K562 (cell line): ENCODE measurements around the gene RPLP2. TPM values are rescaled to one million over a fixed set of nuclear protein-coding genes. Genes with fewer than 3 reads are reported as not detected.

ENCODE experiments used
- E2F3 ChIP-seq: fragments of 250-450 bp; sonication (Bioruptor Pico); IDR thresholded peaks from 2 replicates; pipeline ENCODE4 v1.4.0; 2020; ENCODE audit warnings: mild to moderate bottlenecking
- MBD2 ChIP-seq: sonication (generic); IDR thresholded peaks from 2 replicates; pipeline ENCODE4 v1.6.1; 2016; ENCODE audit warnings: low read depth, borderline replicate concordance
- POLR2AphosphoS5 ChIP-seq: IDR thresholded peaks from 2 replicates; pipeline ENCODE4 v1.6.1; 2011; ENCODE audit warnings: mild to moderate bottlenecking, low read depth, low read length, moderate library complexity; ENCODE audit not compliant: control insufficient read depth, insufficient read depth
- POLR3G ChIP-seq: IDR thresholded peaks from 2 replicates; pipeline ENCODE4 v1.6.1; 2011; ENCODE audit not compliant: insufficient read length, insufficient replicate concordance; ENCODE audit errors: extremely low read depth
- ZNF134 ChIP-seq: fragments of 250-450 bp; sonication (Bioruptor Pico); conservative IDR thresholded peaks from 2 replicates; pipeline ENCODE4 v1.4.0; 2020
- ZNF146 ChIP-seq: IDR thresholded peaks from one replicate; pipeline ENCODE4 v1.6.1; 2018; ENCODE audit warnings: missing compliant biosample characterization; ENCODE audit not compliant: unreplicated experiment
- ZNF23 ChIP-seq: fragments of 250-450 bp; sonication (Bioruptor Pico); IDR thresholded peaks from 2 replicates; pipeline ENCODE4 v1.4.0; 2020; ENCODE audit warnings: mild to moderate bottlenecking
- ZNF232 ChIP-seq: sonication (generic); formaldehyde crosslinking; IDR thresholded peaks from 2 replicates; pipeline ENCODE4 v1.8.0; 2022; ENCODE audit warnings: mild to moderate bottlenecking, missing genetic modification reagents
- polyA plus RNA-seq, 8 experiments: library from polyadenylated mRNA; depleted of rRNA in 4 of 8; stranded (reverse) in 5 of 8; unstranded in 3 of 8; fragments of >200 nt; fragmentation: Nextera tagmentation in 2 of 8; fragmentation: Illumina TruSeq in 1 of 8; extraction: Ambion mirVana in 2 of 8; extraction: Trizol in 1 of 8; gene quantifications; 2 replicates each; pipeline versions ENCODE4 v1.2.1 to v1.2.3, GENCODE V29; 2011 to 2014; ENCODE audit warnings: inconsistent platforms in 1 of 8, missing spikeins in 1 of 8
- total RNA-seq, 7 experiments: library from RNA; depleted of rRNA in 6 of 7; stranded (reverse); fragments of >200 nt in 6 of 7; fragmentation: Illumina TruSeq in 2 of 7; extraction: Trizol in 2 of 7; gene quantifications; 2 replicates each; pipeline versions ENCODE4 v1.2.1 to v1.2.3, GENCODE V29; 2011 to 2021; ENCODE audit warnings: low replicate concordance in 1 of 7
- TF ChIP-seq, protein P1 (sequence below): fragments of 200-600 bp; sonication (generic); IDR thresholded peaks from one replicate; pipeline ENCODE4 v1.6.1; 2012; ENCODE audit warnings: mild to moderate bottlenecking, low read depth, low read length, inconsistent platforms
- TF ChIP-seq, protein P2 (sequence below): sonication (generic); formaldehyde crosslinking; IDR thresholded peaks from 2 replicates; pipeline ENCODE4 v1.8.0; 2023; ENCODE audit warnings: missing genetic modification reagents, mild to moderate bottlenecking, borderline replicate concordance

RPLP2 gene
- total and polyA plus RNA-seq, 9 of the 15 experiments (the other 6 are each of a cell fraction or from before 2014, with no cell fraction given): 528 to 3,807 (median 1,633) TPM

DNA sequence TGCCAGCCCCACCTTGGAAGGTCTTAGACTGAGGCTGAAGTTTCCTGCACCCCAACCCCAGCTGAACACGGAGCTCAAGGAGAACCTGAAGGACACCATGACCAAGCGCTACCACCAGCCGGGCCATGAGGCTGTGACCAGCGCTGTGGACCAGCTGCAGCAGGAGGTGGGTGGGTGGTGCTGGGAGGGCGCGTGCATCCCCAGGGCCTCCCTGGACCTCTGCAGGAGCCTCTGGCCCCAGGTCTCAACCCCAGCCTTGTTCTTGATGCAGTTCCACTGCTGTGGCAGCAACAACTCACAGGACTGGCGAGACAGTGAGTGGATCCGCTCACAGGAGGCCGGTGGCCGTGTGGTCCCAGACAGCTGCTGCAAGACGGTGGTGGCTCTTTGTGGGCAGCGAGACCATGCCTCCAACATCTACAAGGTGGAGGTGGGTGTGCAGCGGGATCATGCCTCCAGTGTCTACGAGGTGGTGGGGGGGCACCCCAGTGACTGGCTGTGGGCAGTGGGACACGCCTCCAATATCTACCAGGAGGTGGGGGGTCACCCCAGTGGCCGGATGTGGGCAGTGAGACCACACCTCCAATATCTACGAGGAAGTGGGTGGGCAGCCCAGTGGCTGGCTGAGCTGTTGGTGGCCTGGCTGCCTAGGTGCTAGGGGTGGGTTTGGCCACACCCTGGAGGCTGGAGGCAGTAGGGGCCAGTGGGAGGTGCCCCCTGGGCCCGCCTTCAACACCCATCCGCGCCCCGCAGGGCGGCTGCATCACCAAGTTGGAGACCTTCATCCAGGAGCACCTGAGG lies 27.6 kb downstream of the RPLP2 start (continued):
- TF ChIP-seq E2F3: no peak
- no peak for TF ChIP-seq POLR2AphosphoS5
- TF ChIP-seq, protein P1, sequence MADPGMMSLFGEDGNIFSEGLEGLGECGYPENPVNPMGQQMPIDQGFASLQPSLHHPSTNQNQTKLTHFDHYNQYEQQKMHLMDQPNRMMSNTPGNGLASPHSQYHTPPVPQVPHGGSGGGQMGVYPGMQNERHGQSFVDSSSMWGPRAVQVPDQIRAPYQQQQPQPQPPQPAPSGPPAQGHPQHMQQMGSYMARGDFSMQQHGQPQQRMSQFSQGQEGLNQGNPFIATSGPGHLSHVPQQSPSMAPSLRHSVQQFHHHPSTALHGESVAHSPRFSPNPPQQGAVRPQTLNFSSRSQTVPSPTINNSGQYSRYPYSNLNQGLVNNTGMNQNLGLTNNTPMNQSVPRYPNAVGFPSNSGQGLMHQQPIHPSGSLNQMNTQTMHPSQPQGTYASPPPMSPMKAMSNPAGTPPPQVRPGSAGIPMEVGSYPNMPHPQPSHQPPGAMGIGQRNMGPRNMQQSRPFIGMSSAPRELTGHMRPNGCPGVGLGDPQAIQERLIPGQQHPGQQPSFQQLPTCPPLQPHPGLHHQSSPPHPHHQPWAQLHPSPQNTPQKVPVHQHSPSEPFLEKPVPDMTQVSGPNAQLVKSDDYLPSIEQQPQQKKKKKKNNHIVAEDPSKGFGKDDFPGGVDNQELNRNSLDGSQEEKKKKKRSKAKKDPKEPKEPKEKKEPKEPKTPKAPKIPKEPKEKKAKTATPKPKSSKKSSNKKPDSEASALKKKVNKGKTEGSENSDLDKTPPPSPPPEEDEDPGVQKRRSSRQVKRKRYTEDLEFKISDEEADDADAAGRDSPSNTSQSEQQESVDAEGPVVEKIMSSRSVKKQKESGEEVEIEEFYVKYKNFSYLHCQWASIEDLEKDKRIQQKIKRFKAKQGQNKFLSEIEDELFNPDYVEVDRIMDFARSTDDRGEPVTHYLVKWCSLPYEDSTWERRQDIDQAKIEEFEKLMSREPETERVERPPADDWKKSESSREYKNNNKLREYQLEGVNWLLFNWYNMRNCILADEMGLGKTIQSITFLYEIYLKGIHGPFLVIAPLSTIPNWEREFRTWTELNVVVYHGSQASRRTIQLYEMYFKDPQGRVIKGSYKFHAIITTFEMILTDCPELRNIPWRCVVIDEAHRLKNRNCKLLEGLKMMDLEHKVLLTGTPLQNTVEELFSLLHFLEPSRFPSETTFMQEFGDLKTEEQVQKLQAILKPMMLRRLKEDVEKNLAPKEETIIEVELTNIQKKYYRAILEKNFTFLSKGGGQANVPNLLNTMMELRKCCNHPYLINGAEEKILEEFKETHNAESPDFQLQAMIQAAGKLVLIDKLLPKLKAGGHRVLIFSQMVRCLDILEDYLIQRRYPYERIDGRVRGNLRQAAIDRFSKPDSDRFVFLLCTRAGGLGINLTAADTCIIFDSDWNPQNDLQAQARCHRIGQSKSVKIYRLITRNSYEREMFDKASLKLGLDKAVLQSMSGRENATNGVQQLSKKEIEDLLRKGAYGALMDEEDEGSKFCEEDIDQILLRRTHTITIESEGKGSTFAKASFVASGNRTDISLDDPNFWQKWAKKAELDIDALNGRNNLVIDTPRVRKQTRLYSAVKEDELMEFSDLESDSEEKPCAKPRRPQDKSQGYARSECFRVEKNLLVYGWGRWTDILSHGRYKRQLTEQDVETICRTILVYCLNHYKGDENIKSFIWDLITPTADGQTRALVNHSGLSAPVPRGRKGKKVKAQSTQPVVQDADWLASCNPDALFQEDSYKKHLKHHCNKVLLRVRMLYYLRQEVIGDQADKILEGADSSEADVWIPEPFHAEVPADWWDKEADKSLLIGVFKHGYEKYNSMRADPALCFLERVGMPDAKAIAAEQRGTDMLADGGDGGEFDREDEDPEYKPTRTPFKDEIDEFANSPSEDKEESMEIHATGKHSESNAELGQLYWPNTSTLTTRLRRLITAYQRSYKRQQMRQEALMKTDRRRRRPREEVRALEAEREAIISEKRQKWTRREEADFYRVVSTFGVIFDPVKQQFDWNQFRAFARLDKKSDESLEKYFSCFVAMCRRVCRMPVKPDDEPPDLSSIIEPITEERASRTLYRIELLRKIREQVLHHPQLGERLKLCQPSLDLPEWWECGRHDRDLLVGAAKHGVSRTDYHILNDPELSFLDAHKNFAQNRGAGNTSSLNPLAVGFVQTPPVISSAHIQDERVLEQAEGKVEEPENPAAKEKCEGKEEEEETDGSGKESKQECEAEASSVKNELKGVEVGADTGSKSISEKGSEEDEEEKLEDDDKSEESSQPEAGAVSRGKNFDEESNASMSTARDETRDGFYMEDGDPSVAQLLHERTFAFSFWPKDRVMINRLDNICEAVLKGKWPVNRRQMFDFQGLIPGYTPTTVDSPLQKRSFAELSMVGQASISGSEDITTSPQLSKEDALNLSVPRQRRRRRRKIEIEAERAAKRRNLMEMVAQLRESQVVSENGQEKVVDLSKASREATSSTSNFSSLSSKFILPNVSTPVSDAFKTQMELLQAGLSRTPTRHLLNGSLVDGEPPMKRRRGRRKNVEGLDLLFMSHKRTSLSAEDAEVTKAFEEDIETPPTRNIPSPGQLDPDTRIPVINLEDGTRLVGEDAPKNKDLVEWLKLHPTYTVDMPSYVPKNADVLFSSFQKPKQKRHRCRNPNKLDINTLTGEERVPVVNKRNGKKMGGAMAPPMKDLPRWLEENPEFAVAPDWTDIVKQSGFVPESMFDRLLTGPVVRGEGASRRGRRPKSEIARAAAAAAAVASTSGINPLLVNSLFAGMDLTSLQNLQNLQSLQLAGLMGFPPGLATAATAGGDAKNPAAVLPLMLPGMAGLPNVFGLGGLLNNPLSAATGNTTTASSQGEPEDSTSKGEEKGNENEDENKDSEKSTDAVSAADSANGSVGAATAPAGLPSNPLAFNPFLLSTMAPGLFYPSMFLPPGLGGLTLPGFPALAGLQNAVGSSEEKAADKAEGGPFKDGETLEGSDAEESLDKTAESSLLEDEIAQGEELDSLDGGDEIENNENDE: no peak
- TF ChIP-seq ZNF23 (CRISPR knock-in tag): no peak
- no peak for TF ChIP-seq ZNF146 (CRISPR knock-in tag)
- TF ChIP-seq POLR3G: no peak
- no peak for TF ChIP-seq MBD2
- TF ChIP-seq ZNF232 (CRISPR knock-in tag): no peak
- TF ChIP-seq ZNF134 (CRISPR knock-in tag): no peak
- TF ChIP-seq, protein P2, sequence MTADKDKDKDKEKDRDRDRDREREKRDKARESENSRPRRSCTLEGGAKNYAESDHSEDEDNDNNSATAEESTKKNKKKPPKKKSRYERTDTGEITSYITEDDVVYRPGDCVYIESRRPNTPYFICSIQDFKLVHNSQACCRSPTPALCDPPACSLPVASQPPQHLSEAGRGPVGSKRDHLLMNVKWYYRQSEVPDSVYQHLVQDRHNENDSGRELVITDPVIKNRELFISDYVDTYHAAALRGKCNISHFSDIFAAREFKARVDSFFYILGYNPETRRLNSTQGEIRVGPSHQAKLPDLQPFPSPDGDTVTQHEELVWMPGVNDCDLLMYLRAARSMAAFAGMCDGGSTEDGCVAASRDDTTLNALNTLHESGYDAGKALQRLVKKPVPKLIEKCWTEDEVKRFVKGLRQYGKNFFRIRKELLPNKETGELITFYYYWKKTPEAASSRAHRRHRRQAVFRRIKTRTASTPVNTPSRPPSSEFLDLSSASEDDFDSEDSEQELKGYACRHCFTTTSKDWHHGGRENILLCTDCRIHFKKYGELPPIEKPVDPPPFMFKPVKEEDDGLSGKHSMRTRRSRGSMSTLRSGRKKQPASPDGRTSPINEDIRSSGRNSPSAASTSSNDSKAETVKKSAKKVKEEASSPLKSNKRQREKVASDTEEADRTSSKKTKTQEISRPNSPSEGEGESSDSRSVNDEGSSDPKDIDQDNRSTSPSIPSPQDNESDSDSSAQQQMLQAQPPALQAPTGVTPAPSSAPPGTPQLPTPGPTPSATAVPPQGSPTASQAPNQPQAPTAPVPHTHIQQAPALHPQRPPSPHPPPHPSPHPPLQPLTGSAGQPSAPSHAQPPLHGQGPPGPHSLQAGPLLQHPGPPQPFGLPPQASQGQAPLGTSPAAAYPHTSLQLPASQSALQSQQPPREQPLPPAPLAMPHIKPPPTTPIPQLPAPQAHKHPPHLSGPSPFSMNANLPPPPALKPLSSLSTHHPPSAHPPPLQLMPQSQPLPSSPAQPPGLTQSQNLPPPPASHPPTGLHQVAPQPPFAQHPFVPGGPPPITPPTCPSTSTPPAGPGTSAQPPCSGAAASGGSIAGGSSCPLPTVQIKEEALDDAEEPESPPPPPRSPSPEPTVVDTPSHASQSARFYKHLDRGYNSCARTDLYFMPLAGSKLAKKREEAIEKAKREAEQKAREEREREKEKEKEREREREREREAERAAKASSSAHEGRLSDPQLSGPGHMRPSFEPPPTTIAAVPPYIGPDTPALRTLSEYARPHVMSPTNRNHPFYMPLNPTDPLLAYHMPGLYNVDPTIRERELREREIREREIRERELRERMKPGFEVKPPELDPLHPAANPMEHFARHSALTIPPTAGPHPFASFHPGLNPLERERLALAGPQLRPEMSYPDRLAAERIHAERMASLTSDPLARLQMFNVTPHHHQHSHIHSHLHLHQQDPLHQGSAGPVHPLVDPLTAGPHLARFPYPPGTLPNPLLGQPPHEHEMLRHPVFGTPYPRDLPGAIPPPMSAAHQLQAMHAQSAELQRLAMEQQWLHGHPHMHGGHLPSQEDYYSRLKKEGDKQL (CRISPR knock-in tag): no peak
